Keratinocyte (primary cell): ENCODE data around the gene PSMD8. TPM values are rescaled to one million over a fixed set of nuclear protein-coding genes. Genes with fewer than 3 reads are reported as not detected.

Experiments used
- DNase-seq: peaks from one replicate; pipeline ENCODE4 v3.0.0-alpha.2; 2011; ENCODE audit warnings: low read depth, missing footprints, low spot score
- FAIRE-seq: peaks from 2 replicates; lab custom pipeline; 2011; peaks lifted over from hg19 to GRCh38; lab: Jason Lieb, UNC
- H2AFZ ChIP-seq: 2 replicates; pipeline ENCODE4 v1.6.0; 2012; ENCODE audit warnings: low read length, control low read depth, inconsistent platforms; ENCODE audit not compliant: control insufficient read depth
- H3K27ac ChIP-seq: 2 replicates; pipeline ENCODE4 v1.5.1; 2011; ENCODE audit warnings: low read length; ENCODE audit not compliant: control insufficient read depth, insufficient read depth
- H3K27me3 ChIP-seq: 3 replicates; pipeline ENCODE4 v1.6.0; 2011; ENCODE audit warnings: low read length; ENCODE audit not compliant: control insufficient read depth, insufficient read depth; ENCODE audit errors: extremely low read depth
- H3K36me3 ChIP-seq, 2 experiments: 2 replicates in 1 of 2; 3 replicates in 1 of 2; pipeline ENCODE4 v1.5.1; 2011; ENCODE audit warnings: low read length in 2 of 2, mild to moderate bottlenecking in 1 of 2; ENCODE audit not compliant: control insufficient read depth in 2 of 2, insufficient read depth in 2 of 2; ENCODE audit errors: extremely low read depth in 1 of 2
- H3K4me1 ChIP-seq: 3 replicates; pipeline ENCODE4 v1.5.1; 2011; ENCODE audit warnings: low read length; ENCODE audit not compliant: control insufficient read depth, insufficient read depth; ENCODE audit errors: extremely low read depth
- H3K4me2 ChIP-seq: 3 replicates; pipeline ENCODE4 v1.6.0; 2011; ENCODE audit warnings: low read depth, low read length; ENCODE audit not compliant: control insufficient read depth, insufficient read depth; ENCODE audit errors: extremely low read depth
- H3K4me3 ChIP-seq, 3 experiments: fragments of 200-600 bp in 1 of 3; sonication (generic) in 1 of 3; 2 replicates in 2 of 3; 3 replicates in 1 of 3; pipeline ENCODE4 v1.5.1; 2011 to 2016; ENCODE audit warnings: low read length in 3 of 3, mild to moderate bottlenecking in 3 of 3, control low read depth in 2 of 3, inconsistent platforms in 1 of 3, low read depth in 1 of 3, mixed read lengths in 1 of 3, mixed run types in 1 of 3, moderate library complexity in 1 of 3; ENCODE audit not compliant: control insufficient read depth in 2 of 3, insufficient read depth in 2 of 3; ENCODE audit errors: extremely low read depth in 1 of 3
- H3K79me2 ChIP-seq: 2 replicates; pipeline ENCODE4 v1.6.0; 2012; ENCODE audit warnings: low read length; ENCODE audit not compliant: control insufficient read depth, insufficient read depth
- H3K9ac ChIP-seq: 3 replicates; pipeline ENCODE4 v1.6.0; 2011; ENCODE audit warnings: low read length; ENCODE audit not compliant: control insufficient read depth, insufficient read depth; ENCODE audit errors: extremely low read depth
- H3K9me1 ChIP-seq: 3 replicates; pipeline ENCODE4 v1.6.0; 2011; ENCODE audit warnings: low read length; ENCODE audit not compliant: control insufficient read depth, insufficient read depth; ENCODE audit errors: extremely low read depth
- H3K9me3 ChIP-seq: 2 replicates; pipeline ENCODE4 v1.5.1; 2012; ENCODE audit warnings: low read depth, low read length; ENCODE audit not compliant: control insufficient read depth
- H4K20me1 ChIP-seq: 3 replicates; pipeline ENCODE4 v1.6.0; 2011; ENCODE audit warnings: low read length; ENCODE audit not compliant: control insufficient read depth, insufficient read depth; ENCODE audit errors: extremely low read depth
- CTCF ChIP-seq, 3 experiments: IDR thresholded peaks in 1 of 3; conservative IDR thresholded peaks in 1 of 3; optimal IDR thresholded peaks in 1 of 3; 2 replicates in 2 of 3; 3 replicates in 1 of 3; pipeline versions ENCODE3 to v1.5.1; 2011; ENCODE audit warnings: low read length in 3 of 3, mild to moderate bottlenecking in 3 of 3, moderate library complexity in 2 of 3, control low read depth in 1 of 3, inconsistent platforms in 1 of 3; ENCODE audit not compliant: insufficient read depth in 2 of 3; ENCODE audit errors: extremely low read depth in 1 of 3
- EZH2 ChIP-seq: IDR thresholded peaks from one replicate; pipeline ENCODE4 v1.6.1; 2012; ENCODE audit warnings: inconsistent platforms, mild to moderate bottlenecking, low read length, moderate library complexity
- dilution Hi-C: fragments of 300-500 bp; cut with MboI; formaldehyde crosslinking; loops from one replicate; pipeline ENCODE4 v1.7.0; 2020; ENCODE audit warnings: low sequenced_read_pairs; ENCODE audit not compliant: extremely low pct_ligation_motif_present
- polyA plus RNA-seq, 5 experiments: library from polyadenylated mRNA; depleted of rRNA in 3 of 5; stranded (reverse) in 3 of 5; stranded (forward) in 1 of 5; unstranded in 1 of 5; fragments of >200 nt; gene quantifications; 1 replicate in 1 of 5; 2 replicates in 3 of 5; 3 replicates in 1 of 5; pipeline versions ENCODE4 v1.2.1 to v1.2.3, GENCODE V29; 2011 to 2012; ENCODE audit warnings: missing spikeins in 2 of 5, low read depth in 1 of 5, low replicate concordance in 1 of 5

Gene PSMD8
- polyA plus RNA-seq, 1 donor (not counting 4 experiments of a cell fraction or from before 2014, with no cell fraction given) = 346 TPM

GRCh38 chr19:38430931-38431330, 56.6 kb downstream of the PSMD8 start:
- Histone ChIP-seq H2AFZ (no peak overlapping the region), H3K4me3 (no peak overlapping the region), H3K27me3 (peaks cover 14% of the 10 kb centered on the region), H3K27ac (no peak overlapping the region), H3K79me2 (no peaks in the 10 kb centered on the region), H3K36me3 (no peaks in the 10 kb centered on the region), H3K9me1 (no peaks in the 10 kb centered on the region), H3K4me1 (no peaks in the 10 kb centered on the region), H3K4me2 (no peak overlapping the region), H3K9ac (no peak overlapping the region), H3K9me3 (no peaks in the 10 kb centered on the region), H4K20me1 (no peaks in the 10 kb centered on the region)
- FAIRE-seq = no peak
- no peak for TF ChIP-seq CTCF (optimal IDR thresholded peaks at IDR 0.05 in 1 of 3, IDR thresholded peaks at IDR 0.05 in 1 of 3, conservative IDR thresholded peaks at IDR 0.05 in 1 of 3; ENCODE audit: extremely low read depth in 1 of 3, insufficient read depth in 2 of 3, low read length in 3 of 3)
- no peak for TF ChIP-seq EZH2
- dilution Hi-C loops = no loop called here
- DNase-seq = no peak

- H3K4me2 ChIP-seq = peak within 1 kb of the TSS; percentile 16
- FAIRE-seq (no peak), DNase-seq (no peak)
- dilution Hi-C loops = no loop called here
- H4K20me1 ChIP-seq = no peaks in the 10 kb centered on the region
- H2AFZ ChIP-seq = no peak within 1 kb of the TSS
- TF ChIP-seq EZH2 (no peak), CTCF (optimal IDR thresholded peaks at IDR 0.05 in 1 of 3, IDR thresholded peaks at IDR 0.05 in 1 of 3, conservative IDR thresholded peaks at IDR 0.05 in 1 of 3; ENCODE audit: extremely low read depth in 1 of 3, insufficient read depth in 2 of 3, low read length in 3 of 3) (no peak)
- no peaks in the 10 kb centered on the region for H3K9me1 ChIP-seq
- peaks cover 14% of the 10 kb centered on the region for H3K27me3 ChIP-seq
- H3K4me3 ChIP-seq = no peak within 1 kb of the TSS
- H3K36me3 ChIP-seq = no peaks in the 10 kb centered on the region
- no peak within 1 kb of the TSS for H3K27ac ChIP-seq
- H3K4me1 ChIP-seq = no peaks in the 10 kb centered on the region
- H3K79me2 ChIP-seq = no peaks in the 10 kb centered on the region
- no peak within 1 kb of the TSS for H3K9ac ChIP-seq
- no peaks in the 10 kb centered on the region for H3K9me3 ChIP-seq
Measured at GRCh38 chr19:38433268-38433733, 58.9 kb downstream of the PSMD8 start, which contains the start of gene RYR1. Gene RYR1 (plus strand): TSS chr19:38433691. CDS start chr19:38433830, 139 bp downstream.

Other genes with a start within 250 kb of the PSMD8 start
- 1.5 to 1.9 TPM (median 1.8 TPM) in 3 replicates for gene DPF1, start 150.3 kb upstream of the PSMD8 start, polyA plus RNA-seq
- 2.6 to 3.1 TPM (median 2.7 TPM) in 3 replicates for gene PPP1R14A, start 118.2 kb upstream of the PSMD8 start, polyA plus RNA-seq
- 362 to 472 TPM (median 363 TPM) in 3 replicates for gene SPINT2, start 110.0 kb upstream of the PSMD8 start, polyA plus RNA-seq
- 302 to 496 TPM (median 366 TPM) in 3 replicates for gene C19orf33, start 70.3 kb upstream of the PSMD8 start, polyA plus RNA-seq
- gene YIF1B, start 58.6 kb upstream of the PSMD8 start, polyA plus RNA-seq = 38.1 to 66.5 TPM (median 47.6 TPM) in 3 replicates
- 23.9 to 33.7 TPM (median 29.1 TPM) in 3 replicates for gene KCNK6, start 54.7 kb upstream of the PSMD8 start, polyA plus RNA-seq
- gene CATSPERG, start 38.7 kb upstream of the PSMD8 start, polyA plus RNA-seq = 0.21 to 0.73 TPM (median 0.35 TPM) in 3 replicates
- gene GGN, start 13.5 kb downstream of the PSMD8 start, polyA plus RNA-seq = 0.07 to 0.22 TPM in 2 of 3 replicates, not detected in the other
- 2.0 to 2.6 TPM (median 2.1 TPM) in 3 replicates for gene SPRED3, start 14.1 kb downstream of the PSMD8 start, polyA plus RNA-seq
- gene FAM98C, start 28.5 kb downstream of the PSMD8 start, polyA plus RNA-seq = 4.5 to 9.5 TPM (median 5.8 TPM) in 3 replicates
- not detected in 3 replicates for gene RASGRP4, start 51.6 kb downstream of the PSMD8 start, polyA plus RNA-seq
- gene RYR1, start 59.1 kb downstream of the PSMD8 start, polyA plus RNA-seq = 0.32 to 0.75 TPM (median 0.41 TPM) in 3 replicates
- 0.22 to 0.25 TPM in 2 of 3 replicates, not detected in the other for gene MAP4K1, start 243.4 kb downstream of the PSMD8 start, polyA plus RNA-seq
- gene EIF3K, start 244.6 kb downstream of the PSMD8 start, polyA plus RNA-seq = 240 to 304 TPM (median 260 TPM) in 3 replicates